NCI-H128 (cell line): ENCODE results near the gene PHETA1.
"Not testable (repeated sequence)": the region's sequence is repeated elsewhere in the genome, so short reads cannot be mapped to it uniquely, and the experiment has no call there.

Source experiments
- DNase-seq: peaks from one replicate; lab custom pipeline; 2025; ENCODE audit not compliant: unreplicated experiment; lab: John Stamatoyannopoulos, UW

PHETA1 gene

DNA sequence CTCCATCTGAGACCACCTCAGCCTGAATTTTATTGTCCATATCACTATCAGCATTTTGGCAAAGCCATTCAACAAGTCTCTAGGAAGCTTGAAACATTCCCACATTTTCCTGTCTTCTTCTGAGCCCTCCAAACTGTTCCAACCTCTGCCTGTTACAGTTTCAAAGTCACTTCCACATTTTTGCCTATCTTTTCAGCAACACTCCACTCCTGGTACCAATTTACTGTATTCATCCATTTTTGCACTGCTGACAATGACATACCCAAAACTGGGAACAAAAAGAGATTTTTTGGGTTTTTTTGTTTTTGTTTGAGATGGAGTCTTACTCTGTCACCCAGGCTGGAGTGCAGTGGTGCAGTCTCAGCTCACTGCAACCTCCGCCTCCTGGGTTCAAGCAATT, 4.3 kb upstream of the PHETA1 start:
- DNase-seq: not testable (repeated sequence)

DNA sequence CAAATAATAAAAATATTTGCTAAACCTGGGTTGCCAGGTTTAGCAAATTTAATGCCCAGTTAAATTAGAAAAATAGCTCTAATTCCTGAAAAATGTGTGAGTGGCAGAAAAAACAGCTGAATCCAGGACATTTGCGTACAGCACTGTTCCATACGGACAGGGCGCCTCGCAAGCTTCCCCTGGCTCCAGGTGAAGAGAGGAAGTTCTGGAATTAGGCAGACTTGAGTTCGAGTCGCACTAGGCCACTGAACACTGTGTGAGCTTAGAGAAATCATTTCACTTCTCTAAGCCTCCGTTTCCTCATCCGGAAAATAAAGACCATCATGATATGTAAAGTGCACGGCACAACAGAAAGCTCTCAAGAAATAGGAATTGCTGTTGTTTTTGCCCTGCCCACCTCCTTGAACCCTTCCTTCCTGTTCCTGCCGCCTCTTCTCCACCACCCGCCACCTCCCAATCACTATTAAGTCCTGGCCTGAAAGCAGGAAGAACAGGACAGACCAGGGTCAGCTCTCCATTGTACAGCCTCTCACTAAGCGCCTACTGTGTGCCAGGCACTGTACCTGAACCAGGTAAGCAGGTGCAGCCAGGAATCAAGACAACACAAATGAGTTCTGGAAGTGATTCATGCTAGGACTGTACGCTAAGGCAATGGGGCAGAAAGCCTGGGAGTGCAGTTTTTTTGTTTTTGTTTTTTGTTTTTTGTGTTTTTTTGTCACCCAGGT, 763 bp upstream of the PHETA1 start:
- no peak for DNase-seq

DNA sequence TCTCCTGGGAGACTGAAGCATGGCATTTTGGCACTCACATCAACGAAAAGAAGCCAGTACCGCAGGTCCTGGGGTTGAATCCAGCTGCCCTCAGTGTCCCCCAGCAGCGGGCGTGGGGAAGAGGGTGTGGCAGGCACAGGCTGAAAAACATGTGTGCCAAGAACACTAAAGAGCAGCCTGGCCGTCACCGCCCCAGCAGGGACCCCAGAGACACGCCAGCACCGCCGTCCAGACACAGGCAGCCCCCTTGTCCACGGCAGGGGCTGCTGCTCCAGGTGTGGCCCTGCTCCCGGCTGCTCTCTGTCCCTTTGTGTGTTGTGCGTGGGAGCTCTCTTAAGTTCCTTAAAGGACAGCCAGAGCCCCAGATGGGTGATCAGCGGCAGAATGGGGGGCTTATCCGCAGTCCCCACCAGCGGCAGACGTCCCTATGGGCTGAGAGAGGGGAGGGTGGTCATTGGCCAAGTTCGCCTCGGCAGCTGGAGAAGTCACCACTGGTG, 556 bp downstream of the PHETA1 start:
- no peak for DNase-seq

DNA sequence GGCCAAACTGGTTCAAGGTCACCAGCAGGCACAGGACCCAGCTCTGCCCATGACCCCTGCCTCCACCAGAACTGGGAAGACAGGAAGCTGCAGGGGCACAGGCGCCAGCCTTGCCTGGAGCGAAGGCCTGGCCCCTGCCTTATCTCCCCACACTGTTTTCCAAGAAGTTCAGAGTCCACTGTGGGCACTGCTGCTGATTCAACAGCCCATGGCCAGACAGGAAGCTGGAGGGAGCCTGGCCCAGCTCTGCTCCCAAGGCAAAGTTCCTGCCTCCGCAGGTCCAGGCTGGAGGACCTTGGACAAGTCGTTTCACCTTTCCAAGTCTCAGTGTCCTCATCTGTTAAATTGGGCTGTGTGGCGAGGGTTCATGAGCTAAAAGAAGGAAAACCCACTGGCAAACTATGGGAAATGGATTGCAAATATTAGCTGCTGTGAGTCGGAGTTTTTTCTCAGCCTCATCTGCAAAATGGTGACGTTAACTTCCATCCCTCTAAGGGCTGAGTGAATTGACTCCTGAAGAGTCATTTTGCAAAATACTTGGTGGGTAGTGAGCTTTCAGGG, 1.2 kb downstream of the PHETA1 start:
- no peak for DNase-seq

DNA sequence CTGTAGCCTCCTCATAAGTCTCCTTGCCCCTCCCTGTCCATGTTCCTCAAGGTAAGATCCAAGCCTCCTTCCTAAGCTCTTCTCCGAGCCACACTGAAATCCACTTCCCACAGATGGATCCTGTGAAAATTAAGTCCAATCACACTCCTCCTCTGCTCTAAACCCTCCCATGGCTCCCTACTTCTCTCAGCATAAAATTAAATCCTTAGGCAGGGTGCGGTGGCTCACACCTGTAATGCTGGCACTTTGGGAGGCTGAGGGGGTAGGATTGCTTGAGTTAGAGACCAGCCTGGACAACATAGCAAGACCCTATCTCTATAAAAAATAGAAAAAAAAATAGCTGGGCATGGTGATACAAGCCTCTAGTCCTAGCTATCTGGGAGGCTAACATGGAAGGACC, 2.3 kb downstream of the PHETA1 start:
- no peak for DNase-seq

DNA sequence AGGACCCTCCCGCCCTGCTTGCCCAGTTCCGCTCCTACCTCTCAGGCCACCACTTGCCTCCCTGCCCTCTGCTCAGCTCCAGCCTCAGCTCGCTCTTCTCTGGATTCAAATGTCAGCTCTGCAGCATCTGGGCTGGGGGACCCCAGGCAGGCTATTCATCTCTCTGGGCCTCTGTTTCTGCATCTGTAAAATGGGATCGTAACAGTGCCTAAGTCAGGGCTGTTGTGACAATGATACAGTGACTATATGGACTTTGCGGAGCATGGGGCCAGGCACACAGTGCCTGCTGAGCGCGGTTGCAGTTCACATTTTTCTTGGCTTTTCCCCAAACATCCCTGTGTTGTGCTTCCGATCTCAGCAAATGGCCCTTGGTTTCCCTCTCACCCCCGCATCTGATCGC, 2.8 kb downstream of the PHETA1 start:
- no peak for DNase-seq

DNA sequence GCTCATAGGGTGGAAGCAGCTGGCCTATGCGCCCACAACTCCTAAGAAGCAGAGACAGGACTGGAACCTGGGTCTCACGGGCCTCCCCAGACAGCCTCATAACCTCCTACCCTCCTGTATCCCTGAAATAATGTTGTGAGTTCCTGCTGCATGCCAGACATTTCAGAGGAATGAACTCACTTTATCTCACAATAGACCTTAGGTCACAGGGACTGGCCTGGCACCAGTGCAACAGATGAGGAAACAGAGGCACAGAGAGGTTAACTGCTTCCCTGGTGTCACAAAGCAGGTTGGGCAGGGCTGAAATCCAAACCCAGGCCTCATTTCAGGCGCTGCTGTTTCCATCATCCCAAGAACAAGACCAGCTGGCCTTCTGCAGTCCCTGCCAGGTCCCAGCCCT, 5.3 kb downstream of the PHETA1 start:
- DNase-seq: no peak

DNA sequence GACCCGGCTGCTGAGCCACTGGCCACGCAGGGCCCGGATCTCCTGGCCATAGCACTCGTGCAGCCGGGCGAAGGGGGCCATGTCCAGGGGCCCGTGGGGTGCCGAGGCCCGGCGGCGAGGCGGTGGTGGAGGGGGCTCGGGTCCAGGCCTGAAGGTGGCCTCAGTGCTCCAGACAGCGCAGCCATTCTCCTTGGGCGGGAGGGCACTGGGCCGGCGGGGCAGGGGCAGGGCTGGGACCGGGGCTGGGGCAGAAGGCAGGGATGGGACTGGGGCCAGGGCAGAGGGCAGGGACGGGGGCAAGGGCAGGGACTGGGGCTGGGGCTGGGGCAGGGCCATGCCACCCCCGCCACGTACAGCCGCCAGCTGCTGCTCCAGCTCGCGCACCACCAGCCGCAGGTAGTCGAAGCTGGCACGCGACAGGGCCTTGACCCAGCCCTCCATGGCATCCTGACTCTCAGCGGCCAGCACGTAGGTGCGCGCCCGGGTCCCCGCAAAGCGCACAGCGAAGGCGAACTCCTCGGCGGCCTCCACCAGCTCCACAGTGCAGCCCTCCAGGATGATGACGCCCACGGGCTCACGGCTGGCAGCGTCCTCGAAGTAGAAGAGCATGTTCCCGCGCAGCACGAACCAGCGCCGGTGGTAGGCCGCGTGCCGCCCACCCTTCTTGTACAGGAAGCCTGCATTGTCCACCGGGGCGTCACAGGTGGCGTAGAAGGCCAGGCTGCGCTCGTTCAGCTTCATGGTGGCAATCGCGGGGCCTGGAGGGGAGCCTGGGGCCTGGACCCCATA, 6.0 kb downstream of the PHETA1 start:
- no peak for DNase-seq

DNA sequence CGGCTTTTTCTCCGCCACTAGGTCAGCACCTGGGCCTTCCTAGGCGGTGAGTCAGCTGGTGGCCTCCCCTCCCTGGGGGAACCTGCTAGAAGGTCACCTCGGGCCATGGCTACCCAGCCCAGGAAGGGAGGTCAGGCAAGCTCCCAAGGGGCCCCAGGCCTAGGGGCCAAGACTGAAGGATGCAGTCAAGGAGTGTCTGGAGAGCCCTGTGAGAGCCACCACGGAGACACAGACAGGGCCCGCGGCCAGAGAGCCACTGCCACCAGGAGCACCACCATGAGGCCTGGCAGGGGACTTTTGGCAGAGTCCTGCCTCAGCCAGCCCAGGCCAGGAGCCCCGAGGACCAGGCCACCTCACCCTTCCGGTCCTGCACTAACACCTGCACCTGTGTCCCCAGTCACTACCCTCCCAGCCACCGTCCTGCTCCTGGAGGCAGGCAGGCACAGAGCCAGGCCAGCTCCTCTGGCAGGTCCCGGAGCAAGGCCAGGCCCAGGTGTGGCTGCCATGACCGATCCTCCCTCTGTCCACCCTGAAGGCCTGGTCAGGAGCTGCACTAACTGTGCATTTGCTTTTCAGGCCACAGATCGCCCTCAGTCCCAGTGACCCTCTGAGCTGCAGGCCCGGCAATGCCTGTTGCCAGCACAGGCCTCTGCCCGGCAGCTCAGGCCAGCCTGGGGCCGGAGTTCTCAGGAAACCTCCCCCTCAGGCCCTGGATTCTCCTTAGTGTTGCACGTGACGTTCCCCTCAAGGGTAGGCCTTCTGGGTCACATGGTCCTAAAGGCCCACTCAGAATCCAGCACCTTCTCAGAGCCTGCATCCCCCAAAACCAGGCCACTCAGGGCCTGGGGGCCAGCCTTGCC, 6.9 kb downstream of the PHETA1 start:
- DNase-seq: no peak

DNA sequence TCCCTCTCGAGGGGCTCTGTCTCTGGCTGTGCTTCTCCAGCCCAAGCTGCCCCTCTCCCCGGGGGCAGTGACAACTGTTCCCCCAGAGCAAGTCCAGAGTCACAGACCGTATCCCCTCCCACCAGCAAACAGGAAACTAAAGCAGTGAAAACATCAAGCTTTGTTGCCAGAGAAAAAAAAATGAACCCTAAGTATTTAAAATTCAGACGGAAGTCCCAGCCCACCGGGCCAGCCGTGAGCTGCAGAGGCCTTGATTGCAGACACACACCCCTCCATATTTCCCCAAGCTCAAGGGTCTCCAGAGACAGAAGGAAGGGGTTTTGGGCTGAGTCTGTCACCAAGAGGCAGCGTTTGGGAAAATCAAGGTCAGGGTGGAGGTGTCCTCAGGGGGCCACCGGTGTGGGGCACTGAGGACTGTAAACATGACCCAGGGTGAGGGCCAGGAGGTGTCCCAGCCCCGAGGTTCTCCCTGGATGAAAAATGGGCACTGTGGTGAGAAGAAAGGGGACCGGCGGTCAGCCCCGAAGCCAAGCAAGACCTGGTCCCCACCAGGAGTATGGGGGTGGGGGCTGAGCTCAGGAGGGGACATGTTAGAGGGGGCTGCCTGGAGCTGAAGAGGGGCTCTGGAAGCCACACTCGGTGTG, 7.7 kb downstream of the PHETA1 start:
- no peak for DNase-seq

DNA sequence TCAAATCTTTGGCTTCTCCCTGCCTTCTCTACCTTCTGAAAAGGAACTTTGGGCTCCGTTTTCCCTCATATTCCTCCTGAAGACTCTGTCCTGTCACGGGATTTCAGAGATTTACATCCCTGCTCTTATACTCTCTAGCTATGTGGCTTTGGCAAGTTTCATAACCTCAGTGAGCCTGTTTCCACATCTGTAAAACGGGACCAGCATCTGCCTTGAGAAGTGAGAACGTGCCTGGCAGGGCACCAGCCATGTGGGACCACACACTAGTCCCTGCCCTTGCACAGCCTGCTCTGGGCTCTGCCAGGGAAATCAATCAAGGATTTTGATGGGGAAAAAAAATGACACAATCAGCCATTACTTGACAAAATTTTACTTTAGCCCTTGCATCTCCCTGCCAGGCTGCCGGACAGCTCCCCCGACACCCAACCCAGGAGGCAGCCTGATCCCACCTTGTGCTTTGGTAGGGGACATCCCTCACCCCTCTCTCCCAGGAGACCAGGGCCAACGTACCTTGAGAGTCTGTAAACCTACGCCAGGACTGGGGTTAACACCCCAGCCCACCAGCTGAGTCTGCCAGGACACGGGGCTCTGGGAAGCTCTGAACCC, 8.5 kb downstream of the PHETA1 start:
- DNase-seq: no peak

DNA sequence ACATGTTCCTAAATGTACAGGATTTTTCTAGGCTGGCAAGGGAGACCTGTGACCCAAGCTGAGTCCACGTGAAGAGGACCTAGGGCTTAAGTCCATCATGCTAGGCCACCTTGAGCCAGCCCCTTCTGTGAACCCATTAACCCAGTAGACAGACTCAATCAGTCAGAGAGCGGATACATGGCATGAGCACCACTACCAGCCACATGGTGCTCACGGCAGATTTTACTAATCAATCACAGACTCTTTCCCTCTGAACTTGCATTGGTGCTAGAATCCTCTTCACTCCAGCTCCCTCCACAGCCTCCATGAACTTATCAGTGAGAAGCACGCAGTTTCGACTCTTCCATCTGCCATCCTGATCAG, 9.0 kb downstream of the PHETA1 start:
- DNase-seq: no peak

DNA sequence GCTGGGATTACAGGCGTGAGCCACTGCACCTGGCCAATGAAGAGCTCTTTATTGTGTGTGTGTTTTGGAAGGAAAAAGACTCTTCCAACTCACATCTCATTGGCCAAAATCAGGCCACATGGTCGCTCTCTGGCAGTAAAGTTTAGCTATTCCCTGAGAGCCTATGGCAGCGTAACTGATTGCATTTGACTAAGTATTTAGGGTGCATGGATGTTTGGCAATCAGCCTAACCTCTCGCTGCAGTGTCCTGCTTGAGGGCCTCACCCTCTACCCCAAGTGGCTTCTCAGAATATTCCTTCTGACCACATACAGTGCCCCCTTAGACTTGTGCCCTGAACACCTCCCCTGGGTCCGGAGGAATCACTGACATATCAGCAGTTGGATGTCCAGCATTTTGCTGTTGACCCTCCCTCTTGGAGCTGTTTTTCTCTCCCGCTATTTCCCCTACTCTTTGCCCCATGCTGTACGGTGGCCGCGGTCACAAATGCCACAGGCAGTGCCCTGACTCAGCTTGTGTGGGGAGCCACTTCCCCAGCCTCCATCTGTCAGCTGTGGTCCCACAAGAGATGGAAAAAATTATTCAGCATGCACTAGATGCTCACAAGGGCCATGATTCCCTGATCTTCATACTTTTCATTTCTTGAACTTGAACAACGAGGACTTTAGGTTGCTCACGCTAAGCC, 9.5 kb downstream of the PHETA1 start:
- DNase-seq: no peak

DNA sequence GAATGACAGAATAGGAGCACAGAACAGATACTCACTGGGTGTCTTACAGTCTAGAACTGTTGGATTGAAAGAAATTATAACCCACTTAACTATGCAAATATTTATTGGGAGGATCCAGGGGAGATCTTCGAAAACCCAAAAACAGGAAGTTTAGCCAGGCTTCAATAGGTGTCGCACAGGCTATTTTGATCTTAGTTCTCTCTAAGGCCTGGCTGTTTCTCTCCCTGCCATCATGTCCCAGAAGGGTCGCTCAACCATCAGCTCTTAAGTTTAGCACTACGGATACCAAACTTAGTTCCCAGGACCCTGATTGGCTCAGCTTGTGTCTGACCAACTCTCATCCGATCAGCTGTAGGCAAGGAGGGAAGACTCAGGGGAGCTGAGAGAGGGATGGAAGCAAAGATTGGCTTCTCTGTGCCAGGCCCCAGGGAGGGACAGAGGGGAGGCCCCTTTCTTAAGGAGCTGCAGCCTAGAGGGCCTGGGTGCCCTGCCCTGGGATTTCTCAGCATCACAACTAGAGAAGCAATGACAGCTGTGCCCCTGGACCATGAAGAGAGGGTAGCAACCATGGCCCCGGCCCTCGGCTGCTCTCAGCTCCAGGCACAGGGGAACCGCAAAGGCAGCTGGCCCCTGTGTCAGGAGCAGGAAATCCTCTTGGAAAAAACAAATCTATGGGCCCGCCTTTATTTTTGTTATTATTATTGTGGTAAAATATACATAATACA, 13.5 kb downstream of the PHETA1 start:
- DNase-seq: no peak

DNA sequence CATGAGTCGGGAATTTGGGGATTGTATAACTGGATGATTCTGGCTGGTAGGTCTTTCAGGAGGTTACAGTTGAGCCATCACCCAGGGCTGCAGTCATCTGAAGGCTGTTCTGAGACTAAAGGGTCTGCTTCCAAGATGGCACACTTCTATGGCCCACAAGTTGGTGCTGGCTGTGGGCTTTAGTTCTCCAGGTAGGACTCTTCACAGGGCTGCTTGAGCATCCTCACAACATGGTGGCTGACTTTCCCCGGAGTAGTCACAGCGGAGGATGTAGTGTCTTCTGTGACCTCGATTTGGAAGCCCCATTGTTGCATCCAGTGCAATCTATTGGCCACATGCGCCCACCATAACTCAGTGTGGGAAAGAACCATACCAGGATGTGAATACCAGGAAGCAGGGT, 14.4 kb downstream of the PHETA1 start:
- DNase-seq: no peak

DNA sequence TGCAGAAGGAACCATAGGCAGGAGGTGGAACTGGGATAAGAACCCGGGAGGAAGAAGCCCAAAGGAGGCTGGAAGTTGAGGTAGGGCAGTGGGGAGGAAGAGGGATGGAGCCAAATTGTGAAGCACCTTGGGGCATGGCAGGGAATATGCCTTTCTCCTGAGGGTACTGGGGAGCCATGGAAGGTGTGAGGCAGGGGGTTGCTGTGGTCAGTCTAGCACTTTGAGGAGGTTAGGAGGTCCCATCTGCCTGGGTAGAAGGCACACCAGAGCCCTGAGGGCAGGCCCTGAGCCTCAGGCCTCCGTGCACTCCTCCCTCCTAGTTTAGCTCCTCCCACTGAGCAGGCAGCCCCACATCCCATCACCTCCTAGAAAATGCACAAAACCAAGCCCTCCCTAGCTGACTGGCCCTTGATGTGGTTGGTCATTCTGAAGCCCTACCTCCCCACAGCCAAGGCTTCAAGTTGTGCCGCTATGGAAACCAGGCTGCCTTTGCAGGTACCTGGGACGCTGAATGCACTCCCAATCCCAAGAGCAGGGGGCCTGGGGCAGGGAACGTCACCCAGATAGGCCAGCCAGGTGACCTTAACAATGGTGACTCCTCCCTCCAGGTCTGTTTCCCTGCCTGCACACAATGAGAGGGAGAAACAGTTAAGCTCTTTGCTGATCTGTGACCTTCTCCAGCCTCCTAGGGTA, 15.1 kb downstream of the PHETA1 start:
- no peak for DNase-seq

DNA sequence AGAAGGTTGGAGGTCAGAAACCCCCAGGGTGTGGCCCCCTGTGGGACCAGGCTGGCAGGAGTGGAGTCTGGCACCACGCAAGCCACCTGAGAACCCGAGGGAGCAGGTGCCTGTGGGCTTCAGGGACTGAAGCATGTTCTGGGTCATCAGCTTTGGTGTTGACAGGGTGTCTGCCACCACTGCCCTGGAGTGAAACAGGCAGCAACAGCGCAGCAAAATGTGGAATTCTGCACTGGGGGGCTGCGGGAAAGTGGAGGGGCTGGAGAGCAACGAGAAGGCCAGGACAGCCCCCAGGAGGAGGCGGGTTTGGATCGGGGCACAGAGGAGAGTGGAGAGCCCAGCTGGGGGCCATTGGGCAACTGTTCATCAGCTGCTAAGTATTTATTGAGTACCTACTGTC, 15.9 kb downstream of the PHETA1 start:
- DNase-seq: no peak

DNA sequence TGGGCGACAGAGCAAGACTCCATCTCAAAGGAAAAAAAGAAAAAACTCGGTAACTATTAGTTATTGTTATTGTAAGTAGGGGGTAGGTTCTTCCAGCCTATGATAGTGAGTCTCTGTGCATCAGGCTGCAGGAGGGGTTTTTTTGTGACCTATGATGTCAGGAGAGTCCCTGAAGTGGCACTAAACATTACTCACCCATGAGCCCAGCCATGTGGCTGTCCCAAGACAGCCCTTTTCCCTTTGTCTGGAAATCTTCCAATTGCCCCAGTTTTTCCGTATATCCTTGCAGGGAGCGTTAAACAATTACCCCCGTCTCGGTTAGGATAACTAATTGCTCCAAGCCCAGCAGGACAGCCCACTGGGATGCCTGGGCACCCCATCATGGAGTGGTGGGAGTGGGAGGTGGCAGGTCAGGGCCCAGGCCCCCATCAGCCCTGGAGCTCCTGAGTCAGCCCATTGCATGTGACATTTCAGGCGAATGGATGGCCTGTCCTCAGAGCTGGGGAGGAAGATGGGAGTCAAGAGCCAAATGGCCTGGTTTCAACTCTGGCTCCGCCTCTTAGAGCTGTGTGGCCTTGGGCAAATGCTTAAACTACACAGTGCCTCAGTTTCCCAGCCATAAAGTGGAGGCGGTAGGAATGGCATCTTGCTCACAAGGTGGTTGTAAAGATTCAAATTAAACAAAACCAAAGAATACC, 16.4 kb downstream of the PHETA1 start:
- no peak for DNase-seq
